Measurements from ENCODE around the gene ZHX3. TPM values are rescaled to one million over a fixed set of nuclear protein-coding genes. Genes with fewer than 3 reads are reported as not detected.

ZHX3 gene
- total and polyA plus RNA-seq, 2 donors = 4.1 to 4.2 TPM

DNA sequence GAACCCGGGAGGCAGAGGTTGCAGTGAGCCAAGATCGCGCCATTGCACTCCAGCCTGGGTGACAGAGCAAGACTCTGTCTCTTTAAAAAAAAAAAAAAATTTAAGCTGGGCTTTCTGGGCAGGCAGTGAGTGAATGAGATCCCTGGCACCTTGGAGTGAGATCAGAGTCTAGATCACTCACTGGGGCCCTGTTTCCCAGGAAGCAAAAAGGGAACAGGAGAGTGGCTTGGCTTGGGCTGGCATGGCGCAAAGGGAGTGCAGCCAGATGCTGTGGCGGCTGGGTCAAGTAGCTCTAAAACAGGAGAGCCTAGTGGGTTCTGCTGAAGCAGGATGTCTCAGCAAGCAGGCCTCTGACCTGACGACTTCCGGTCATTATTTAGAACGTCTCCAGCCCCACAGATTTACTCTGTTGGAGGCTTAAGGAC lies 169.8 kb downstream of the ZHX3 start:
- peaks cover 70 to 98% of the 10 kb centered on the region in 2 donors for H3K4me1 ChIP-seq (ENCODE audit: control insufficient read depth in 2 of 2, insufficient read depth in 2 of 2, low read length in 2 of 2)
- H3K9me3 ChIP-seq (ENCODE audit: control insufficient read depth in 2 of 2, insufficient read depth in 1 of 2, low read length in 1 of 2) = no peaks in the 10 kb centered on the region
- H3K27ac ChIP-seq (ENCODE audit: low read depth in 1 of 2, low read length in 1 of 2) = peak overlapping the region in 1 of 2 donors; percentile 35
- DNase-seq (ENCODE audit: low read depth in 6 of 9, low spot score in 9 of 9) = no peak
- no peak overlapping the region for H3K4me3 ChIP-seq (ENCODE audit: low read length in 2 of 2)
- WGBS = 93% methylated on average over 8 of the region's 8 CpGs
- peaks cover 18 to 39% of the 10 kb centered on the region in 2 donors for H3K36me3 ChIP-seq (ENCODE audit: control insufficient read depth in 2 of 2, insufficient read depth in 2 of 2, low read length in 1 of 2)
- H3K27me3 ChIP-seq (ENCODE audit: control insufficient read depth in 2 of 2, insufficient read depth in 1 of 2, low read length in 1 of 2) = no peaks in the 10 kb centered on the region

DNA sequence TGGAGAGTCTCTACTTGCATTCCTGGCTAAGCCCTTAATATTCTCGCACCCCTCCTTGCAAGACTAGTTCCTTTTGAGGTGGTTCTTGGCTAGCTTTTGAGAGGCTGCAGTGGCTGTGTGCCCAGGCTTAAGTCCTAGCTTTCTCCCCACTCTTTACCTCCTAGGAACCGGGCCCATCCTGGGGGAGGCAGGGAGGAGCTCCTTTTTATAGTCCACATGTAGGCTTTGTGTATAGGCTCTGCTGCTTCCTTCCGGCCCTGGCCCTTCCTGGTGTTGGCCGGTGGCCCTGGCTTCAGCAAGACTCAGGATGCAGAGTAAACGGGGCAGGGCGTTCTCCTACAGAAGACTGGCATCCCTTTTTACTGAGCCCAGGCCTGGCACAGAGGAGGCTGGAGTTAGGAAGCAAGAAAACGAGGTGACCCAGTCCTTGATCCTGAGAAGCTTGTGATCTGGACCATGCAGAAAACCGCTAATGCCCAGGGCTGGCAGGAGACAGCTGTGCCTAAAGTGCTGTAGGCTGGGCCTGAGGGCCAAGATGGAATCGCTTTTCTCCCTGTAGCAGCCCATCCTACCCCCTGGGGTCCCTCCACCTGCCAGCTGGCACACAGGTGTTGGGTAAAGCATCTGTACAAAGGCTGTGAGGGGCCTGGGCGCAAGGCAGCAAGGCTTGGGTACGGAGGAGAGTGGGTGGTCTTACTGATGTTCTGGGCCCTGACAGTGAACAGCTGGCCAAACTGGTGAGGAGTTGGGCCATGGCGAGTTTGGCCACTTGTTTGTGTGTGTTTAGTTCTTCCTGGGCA lies 171.5 kb downstream of the ZHX3 start:
- peak in 2 of 9 donors; percentile 29 to 49 for DNase-seq (ENCODE audit: low read depth in 6 of 9, low spot score in 9 of 9)

DNA sequence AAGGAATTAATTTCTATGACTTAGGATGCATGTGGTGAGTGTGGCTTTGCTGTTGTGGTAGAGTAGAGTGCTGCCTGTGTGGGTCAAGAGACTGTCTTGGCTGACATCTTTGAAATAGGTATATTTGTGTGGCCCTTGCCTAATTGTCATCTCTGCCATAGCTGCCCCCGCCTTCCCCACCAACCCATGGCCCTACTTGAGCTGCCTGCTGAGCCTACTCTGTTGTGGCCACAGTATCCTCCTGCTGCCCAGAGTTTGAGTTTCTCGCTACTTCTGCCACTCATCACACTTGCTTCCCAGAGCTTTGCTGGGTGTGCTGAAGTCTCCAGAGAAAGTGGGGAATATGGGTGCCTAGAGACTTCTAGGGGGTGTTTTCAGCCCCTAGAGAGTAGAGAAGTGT lies 172.2 kb downstream of the ZHX3 start:
- WGBS = 97% methylated on average over 2 of the region's 2 CpGs
- Histone ChIP-seq H3K4me3 (ENCODE audit: low read length in 2 of 2) (no peak overlapping the region), H3K27ac (ENCODE audit: low read depth in 1 of 2, low read length in 1 of 2) (peak overlapping the region in 1 of 2 donors; percentile 25), H3K4me1 (ENCODE audit: control insufficient read depth in 2 of 2, insufficient read depth in 2 of 2, low read length in 2 of 2) (peaks cover 75 to 98% of the 10 kb centered on the region in 2 donors), H3K36me3 (ENCODE audit: control insufficient read depth in 2 of 2, insufficient read depth in 2 of 2, low read length in 1 of 2) (peaks cover 18 to 39% of the 10 kb centered on the region in 2 donors), H3K27me3 (ENCODE audit: control insufficient read depth in 2 of 2, insufficient read depth in 1 of 2, low read length in 1 of 2) (no peaks in the 10 kb centered on the region), H3K9me3 (ENCODE audit: control insufficient read depth in 2 of 2, insufficient read depth in 1 of 2, low read length in 1 of 2) (no peaks in the 10 kb centered on the region)
- DNase-seq (ENCODE audit: low read depth in 6 of 9, low spot score in 9 of 9) = no peak

More for the DNA sequence above, 171.5 kb downstream of the ZHX3 start:
- H3K9me3 ChIP-seq (ENCODE audit: control insufficient read depth in 2 of 2, insufficient read depth in 1 of 2, low read length in 1 of 2) = no peaks in the 10 kb centered on the region
- peaks cover 75 to 98% of the 10 kb centered on the region in 2 donors for H3K4me1 ChIP-seq (ENCODE audit: control insufficient read depth in 2 of 2, insufficient read depth in 2 of 2, low read length in 2 of 2)
- H3K27me3 ChIP-seq (ENCODE audit: control insufficient read depth in 2 of 2, insufficient read depth in 1 of 2, low read length in 1 of 2) = no peaks in the 10 kb centered on the region
- H3K27ac ChIP-seq (ENCODE audit: low read depth in 1 of 2, low read length in 1 of 2) = peak overlapping the region; percentile 25 to 55
- no peak overlapping the region for H3K4me3 ChIP-seq (ENCODE audit: low read length in 2 of 2)
- peaks cover 18 to 39% of the 10 kb centered on the region in 2 donors for H3K36me3 ChIP-seq (ENCODE audit: control insufficient read depth in 2 of 2, insufficient read depth in 2 of 2, low read length in 1 of 2)
- 90% methylated on average over 12 of the region's 12 CpGs for WGBS

DNA sequence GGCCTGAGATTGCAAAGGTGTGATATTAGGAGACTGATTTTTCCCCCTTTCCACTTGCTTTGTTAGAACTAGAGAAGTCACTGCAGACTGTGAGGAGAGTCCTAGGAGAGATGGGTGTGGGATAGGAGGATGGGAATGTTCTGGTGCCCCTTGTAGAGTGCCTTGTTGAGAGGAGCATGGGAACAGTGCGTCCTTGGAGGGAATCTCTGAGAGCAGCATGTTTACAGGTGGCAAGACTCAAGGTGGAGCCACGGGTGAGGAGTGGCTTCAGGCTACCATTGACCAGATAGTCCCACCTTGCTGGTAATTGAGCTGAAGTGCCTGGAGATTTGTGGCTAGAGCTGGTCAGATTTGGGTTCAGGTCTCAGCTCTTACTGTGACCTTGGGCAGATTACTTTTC lies 174.2 kb downstream of the ZHX3 start:
- Histone ChIP-seq H3K4me3 (ENCODE audit: low read length in 2 of 2) (peak overlapping the region in 1 of 2 donors; percentile 9), H3K27me3 (ENCODE audit: control insufficient read depth in 2 of 2, insufficient read depth in 1 of 2, low read length in 1 of 2) (no peaks in the 10 kb centered on the region), H3K4me1 (ENCODE audit: control insufficient read depth in 2 of 2, insufficient read depth in 2 of 2, low read length in 2 of 2) (peaks cover 81 to 99% of the 10 kb centered on the region in 2 donors), H3K27ac (ENCODE audit: low read depth in 1 of 2, low read length in 1 of 2) (peak overlapping the region; percentile 94 to 98), H3K9me3 (ENCODE audit: control insufficient read depth in 2 of 2, insufficient read depth in 1 of 2, low read length in 1 of 2) (no peaks in the 10 kb centered on the region), H3K36me3 (ENCODE audit: control insufficient read depth in 2 of 2, insufficient read depth in 2 of 2, low read length in 1 of 2) (peaks cover 18 to 28% of the 10 kb centered on the region in 2 donors)
- 82% methylated on average over 2 of the region's 2 CpGs for WGBS
- DNase-seq (ENCODE audit: low read depth in 6 of 9, low spot score in 9 of 9) = no peak

DNA sequence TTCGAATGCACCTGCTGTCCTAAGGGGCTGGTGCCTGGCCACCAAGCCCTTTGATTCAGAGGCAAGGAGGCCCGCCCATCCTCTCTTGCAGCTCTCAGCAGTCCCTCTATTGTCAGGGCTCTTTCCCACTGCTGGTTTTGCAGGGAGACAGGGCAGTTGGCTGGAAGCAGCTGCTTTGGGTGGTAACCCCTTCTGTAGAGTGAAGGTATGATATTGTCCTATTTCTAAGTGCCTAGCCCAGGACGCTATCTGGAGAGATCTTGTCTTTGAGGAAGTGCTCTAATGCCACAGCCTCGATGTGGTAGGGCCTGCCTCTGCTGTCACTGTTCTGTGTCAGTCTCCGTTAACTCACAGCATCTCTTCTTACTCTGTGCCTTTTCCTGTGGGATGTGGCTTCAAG lies 174.6 kb downstream of the ZHX3 start:
- H3K4me1 ChIP-seq (ENCODE audit: control insufficient read depth in 2 of 2, insufficient read depth in 2 of 2, low read length in 2 of 2) = peaks cover 78 to 94% of the 10 kb centered on the region in 2 donors
- H3K9me3 ChIP-seq (ENCODE audit: control insufficient read depth in 2 of 2, insufficient read depth in 1 of 2, low read length in 1 of 2) = no peaks in the 10 kb centered on the region
- H3K36me3 ChIP-seq (ENCODE audit: control insufficient read depth in 2 of 2, insufficient read depth in 2 of 2, low read length in 1 of 2) = peaks cover 18 to 24% of the 10 kb centered on the region in 2 donors
- peak overlapping the region; percentile 94 to 98 for H3K27ac ChIP-seq (ENCODE audit: low read depth in 1 of 2, low read length in 1 of 2)
- H3K27me3 ChIP-seq (ENCODE audit: control insufficient read depth in 2 of 2, insufficient read depth in 1 of 2, low read length in 1 of 2) = no peaks in the 10 kb centered on the region
- H3K4me3 ChIP-seq (ENCODE audit: low read length in 2 of 2) = peak overlapping the region in 1 of 2 donors; percentile 9
- WGBS = 30% methylated on average over 5 of the region's 5 CpGs
- peak in 2 of 9 donors; percentile 56 to 78 for DNase-seq (ENCODE audit: low read depth in 6 of 9, low spot score in 9 of 9)

DNA sequence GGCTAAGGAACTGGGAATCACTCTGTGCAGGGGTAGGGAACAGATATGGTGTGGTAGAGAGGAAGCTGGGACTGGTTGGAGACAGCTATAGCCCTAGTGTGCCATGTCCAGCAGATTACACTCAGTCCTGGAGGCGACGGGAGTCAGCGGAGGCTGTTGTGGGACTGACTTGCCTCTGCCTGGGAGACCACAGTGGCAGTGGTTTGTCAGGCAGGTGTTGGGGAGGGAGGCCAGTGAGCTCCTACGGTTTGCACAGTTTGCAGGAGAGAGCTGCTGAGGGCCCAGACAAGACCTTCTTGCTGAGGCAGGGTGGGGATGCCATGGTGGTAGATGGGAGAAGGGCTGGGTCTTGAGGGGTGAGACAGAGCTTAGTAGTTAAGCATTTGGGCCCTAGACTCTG lies 175.3 kb downstream of the ZHX3 start:
- Histone ChIP-seq H3K36me3 (ENCODE audit: control insufficient read depth in 2 of 2, insufficient read depth in 2 of 2, low read length in 1 of 2) (peaks cover 18 to 22% of the 10 kb centered on the region in 2 donors), H3K4me3 (ENCODE audit: low read length in 2 of 2) (peak overlapping the region in 1 of 2 donors; percentile 93), H3K27ac (ENCODE audit: low read depth in 1 of 2, low read length in 1 of 2) (peak overlapping the region; percentile 94 to 98)

DNA sequence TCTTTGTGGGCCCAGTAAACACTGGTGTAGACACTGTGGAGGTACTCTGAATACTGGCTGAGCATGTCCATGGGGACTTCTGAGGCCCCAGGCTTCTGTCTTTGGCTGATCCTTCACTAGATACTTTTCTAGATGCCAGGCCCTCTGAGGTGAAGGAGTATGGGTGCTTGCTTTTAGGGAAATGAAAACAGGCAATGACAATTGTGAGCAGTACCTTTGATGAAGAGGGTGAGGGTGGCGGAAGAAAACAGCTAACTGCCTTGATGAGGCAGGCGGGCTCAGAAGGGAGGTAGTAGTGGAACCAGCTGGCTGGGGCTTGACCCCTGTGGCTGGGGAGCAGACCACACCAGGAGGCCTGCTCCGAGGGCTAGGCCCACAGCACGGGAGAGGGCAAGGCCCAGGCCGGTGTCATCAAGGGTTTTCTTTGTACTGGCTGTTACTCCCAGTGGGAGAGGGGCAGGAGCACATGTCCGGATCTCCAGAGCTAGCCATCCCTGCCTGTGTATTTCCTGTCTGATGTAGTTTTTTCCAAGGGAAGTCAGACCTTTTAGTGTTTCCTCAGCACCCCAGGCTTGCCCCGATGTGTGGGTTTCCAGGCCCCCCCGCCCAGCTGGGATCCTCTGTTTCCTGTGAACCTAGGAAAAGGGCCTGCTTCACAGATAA lies 176.2 kb downstream of the ZHX3 start:
- peaks cover 70 to 82% of the 10 kb centered on the region in 2 donors for H3K4me1 ChIP-seq (ENCODE audit: control insufficient read depth in 2 of 2, insufficient read depth in 2 of 2, low read length in 2 of 2)
- H3K4me3 ChIP-seq (ENCODE audit: low read length in 2 of 2) = peak overlapping the region; percentile 93 to 95
- peaks cover 10 to 22% of the 10 kb centered on the region in 2 donors for H3K36me3 ChIP-seq (ENCODE audit: control insufficient read depth in 2 of 2, insufficient read depth in 2 of 2, low read length in 1 of 2)
- DNase-seq (ENCODE audit: low read depth in 6 of 9, low spot score in 9 of 9) = peak in 2 of 9 donors; percentile 30 to 64
- 60% methylated on average over 8 of the region's 8 CpGs for WGBS
- H3K9me3 ChIP-seq (ENCODE audit: control insufficient read depth in 2 of 2, insufficient read depth in 1 of 2, low read length in 1 of 2) = no peaks in the 10 kb centered on the region
- H3K27me3 ChIP-seq (ENCODE audit: control insufficient read depth in 2 of 2, insufficient read depth in 1 of 2, low read length in 1 of 2) = no peaks in the 10 kb centered on the region
- H3K27ac ChIP-seq (ENCODE audit: low read depth in 1 of 2, low read length in 1 of 2) = peak overlapping the region; percentile 94 to 98

More for the DNA sequence above, 175.3 kb downstream of the ZHX3 start:
- Histone ChIP-seq H3K4me1 (ENCODE audit: control insufficient read depth in 2 of 2, insufficient read depth in 2 of 2, low read length in 2 of 2) (peaks cover 75 to 87% of the 10 kb centered on the region in 2 donors), H3K9me3 (ENCODE audit: control insufficient read depth in 2 of 2, insufficient read depth in 1 of 2, low read length in 1 of 2) (no peaks in the 10 kb centered on the region), H3K27me3 (ENCODE audit: control insufficient read depth in 2 of 2, insufficient read depth in 1 of 2, low read length in 1 of 2) (no peaks in the 10 kb centered on the region)
- DNase-seq (ENCODE audit: low read depth in 6 of 9, low spot score in 9 of 9) = peak in 2 of 9 donors; percentile 24 to 55
- 21% methylated on average over 4 of the region's 4 CpGs for WGBS

DNA sequence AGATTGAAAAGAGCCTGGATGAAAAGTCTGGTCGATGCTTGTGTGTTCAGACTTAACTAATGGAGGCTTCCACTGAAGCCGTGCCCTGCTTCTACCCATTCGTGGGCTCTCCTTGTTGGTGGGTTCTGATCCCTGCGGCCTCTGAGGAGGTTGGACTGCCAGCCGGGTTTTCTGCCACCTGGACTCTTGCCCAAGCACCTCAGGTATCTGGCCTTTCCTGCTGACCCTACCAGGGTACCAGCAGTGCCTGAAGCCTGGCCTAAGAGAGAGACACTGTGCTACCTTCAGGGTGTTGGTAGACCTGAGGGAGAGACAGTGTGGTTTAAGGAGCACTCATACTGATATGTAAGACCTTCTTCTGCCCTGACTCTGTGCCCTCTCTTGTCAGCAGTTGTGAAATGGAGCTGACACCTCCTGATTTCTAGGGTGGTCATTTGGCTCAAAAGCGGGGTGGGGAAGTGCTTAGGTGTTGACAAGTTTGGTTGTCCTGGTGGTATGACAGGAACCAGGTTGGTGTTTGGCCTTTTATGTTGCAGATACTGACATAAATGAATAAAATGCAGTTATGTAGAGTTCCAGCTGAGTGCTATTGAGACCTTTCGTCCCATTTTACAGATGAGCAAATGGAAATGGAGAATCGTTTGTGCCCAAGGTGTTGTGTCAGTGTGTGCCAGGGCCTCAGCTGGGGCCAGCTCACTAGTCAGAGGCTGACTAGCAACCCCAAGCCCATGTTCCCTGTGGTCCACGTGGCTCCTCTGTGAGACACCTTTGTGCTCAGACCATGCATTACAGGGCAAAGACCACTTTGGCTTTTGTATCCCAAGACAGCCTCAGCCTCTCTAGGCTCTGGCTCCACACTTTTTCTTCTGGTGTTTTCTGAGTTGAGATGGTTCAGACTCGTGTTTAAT lies 177.1 kb downstream of the ZHX3 start:
- peak overlapping the region; percentile 94 to 98 for H3K27ac ChIP-seq (ENCODE audit: low read depth in 1 of 2, low read length in 1 of 2)
- peak overlapping the region; percentile 93 to 95 for H3K4me3 ChIP-seq (ENCODE audit: low read length in 2 of 2)
- 87% methylated on average over 10 of the region's 10 CpGs for WGBS
- no peaks in the 10 kb centered on the region for H3K9me3 ChIP-seq (ENCODE audit: control insufficient read depth in 2 of 2, insufficient read depth in 1 of 2, low read length in 1 of 2)
- no peak for DNase-seq (ENCODE audit: low read depth in 6 of 9, low spot score in 9 of 9)
- H3K36me3 ChIP-seq (ENCODE audit: control insufficient read depth in 2 of 2, insufficient read depth in 2 of 2, low read length in 1 of 2) = peaks cover 7 to 22% of the 10 kb centered on the region in 2 donors
- no peaks in the 10 kb centered on the region for H3K27me3 ChIP-seq (ENCODE audit: control insufficient read depth in 2 of 2, insufficient read depth in 1 of 2, low read length in 1 of 2)
- H3K4me1 ChIP-seq (ENCODE audit: control insufficient read depth in 2 of 2, insufficient read depth in 2 of 2, low read length in 2 of 2) = peaks cover 65 to 81% of the 10 kb centered on the region in 2 donors

All from thymus (tissue), 11 donors.